Progenitor cell of endocrine pancreas (in vitro differentiated cells): Measurements from ENCODE around the gene DFFB. TPM values are rescaled to one million over a fixed set of nuclear protein-coding genes. Genes with fewer than 3 reads are reported as not detected.

Experiments
- DNase-seq: peaks from one replicate; pipeline ENCODE4 v3.0.0; 2021; ENCODE audit warnings: low spot score; ENCODE audit not compliant: unreplicated experiment
- H3K27ac Mint-ChIP-seq: 2 replicates; pipeline ENCODE4 v1.8.0; 2021; ENCODE audit warnings: mild to moderate bottlenecking, moderate library complexity, mixed read lengths
- H3K27me3 Mint-ChIP-seq: 2 replicates; pipeline ENCODE4 v1.8.0; 2021; ENCODE audit warnings: mixed read lengths
- H3K36me3 Mint-ChIP-seq: 2 replicates; pipeline ENCODE4 v1.8.0; 2022; ENCODE audit warnings: mixed read lengths; ENCODE audit not compliant: insufficient read depth
- H3K4me1 Mint-ChIP-seq: 2 replicates; pipeline ENCODE4 v1.8.0; 2021; ENCODE audit warnings: low read depth, mixed read lengths
- H3K4me3 Mint-ChIP-seq: 2 replicates; pipeline ENCODE4 v1.8.0; 2021; ENCODE audit warnings: low read depth, mild to moderate bottlenecking, moderate library complexity, mixed read lengths
- H3K9me3 Mint-ChIP-seq: 2 replicates; pipeline ENCODE4 v1.8.0; 2021; ENCODE audit warnings: low read depth, mixed read lengths
- CTCF ChIP-seq: fragments of 200-600 bp; sonication (generic); IDR thresholded peaks from one replicate; pipeline ENCODE4 v1.5.0; 2021; ENCODE audit warnings: antibody characterized with exemption, mild to moderate bottlenecking; ENCODE audit not compliant: unreplicated experiment
- total RNA-seq: library from RNA; stranded (reverse); gene quantifications from 2 replicates; pipeline ENCODE4 v1.2.1, GENCODE V29; 2021

The DFFB gene
- total RNA-seq, 1 donor from 2014 or later = 11.9 TPM

GRCh38 chr1:3898994-3899753 lies 41.9 kb downstream of the DFFB start:
- Mint-ChIP-seq H3K27me3 (no peaks in the 10 kb centered on the region), H3K4me3 (peak overlapping the region; percentile 86), H3K27ac (peak overlapping the region; percentile 87), H3K9me3 (peaks cover 4% of the 10 kb centered on the region), H3K4me1 (peaks cover 5% of the 10 kb centered on the region), H3K36me3 (peaks cover 8% of the 10 kb centered on the region)
- TF ChIP-seq CTCF = peak; percentile 32
- no peak for DNase-seq

- no peak for TF ChIP-seq CTCF
- peak; percentile 42 for DNase-seq
These were observed 42.5 kb downstream of the DFFB start for GRCh38 chr1:3899754-3900149.

GRCh38 chr1:3900150-3900968 lies 43.1 kb downstream of the DFFB start, which contains the start of gene C1orf174:
TSS of gene C1orf174 (minus strand) at chr1:3900272. CDS start at chr1:3900186, 86 bp downstream.
- Mint-ChIP-seq H3K9me3 (peaks cover 4% of the 10 kb centered on the region), H3K27ac (peak within 1 kb of the TSS; percentile 100), H3K36me3 (peaks cover 8% of the 10 kb centered on the region), H3K4me1 (peaks cover 5% of the 10 kb centered on the region), H3K4me3 (peak within 1 kb of the TSS; percentile 86), H3K27me3 (no peaks in the 10 kb centered on the region)
- TF ChIP-seq CTCF = no peak
- peak; percentile 80 for DNase-seq

More at GRCh38 chr1:3899754-3900149, 42.5 kb downstream of the DFFB start:
- H3K27me3 Mint-ChIP-seq = no peaks in the 10 kb centered on the region
- peaks cover 5% of the 10 kb centered on the region for H3K4me1 Mint-ChIP-seq
- peak overlapping the region; percentile 86 for H3K4me3 Mint-ChIP-seq
- H3K27ac Mint-ChIP-seq = peak overlapping the region; percentile 100
- peaks cover 8% of the 10 kb centered on the region for H3K36me3 Mint-ChIP-seq
- H3K9me3 Mint-ChIP-seq = peaks cover 4% of the 10 kb centered on the region

GRCh38 chr1:3900969-3901529 lies 43.8 kb downstream of the DFFB start:
- H3K27me3 Mint-ChIP-seq = no peaks in the 10 kb centered on the region
- H3K4me1 Mint-ChIP-seq = peaks cover 5% of the 10 kb centered on the region
- peaks cover 8% of the 10 kb centered on the region for H3K36me3 Mint-ChIP-seq
- TF ChIP-seq CTCF = peak; percentile 13
- H3K4me3 Mint-ChIP-seq = peak overlapping the region; percentile 86
- DNase-seq = peak; percentile 95
- peak overlapping the region; percentile 100 for H3K27ac Mint-ChIP-seq
- peaks cover 4% of the 10 kb centered on the region for H3K9me3 Mint-ChIP-seq

GRCh38 chr1:3902111-3902511 lies 44.8 kb downstream of the DFFB start:
- Mint-ChIP-seq H3K27ac (no peak overlapping the region), H3K9me3 (peaks cover 3% of the 10 kb centered on the region), H3K4me3 (peak overlapping the region; percentile 50), H3K27me3 (no peaks in the 10 kb centered on the region), H3K36me3 (peaks cover 8% of the 10 kb centered on the region), H3K4me1 (peaks cover 5% of the 10 kb centered on the region)
- DNase-seq = no peak
- no peak for TF ChIP-seq CTCF
